ENCODE data around the gene KDM8.

Gene KDM8

GRCh38 chr16:27203507-27204311, at the start of gene KDM8:
Gene KDM8 (plus strand): TSS chr16:27203526. CDS start chr16:27210124, 6,598 bp downstream.
- peak; percentile 98 for DNase-seq

DNA sequence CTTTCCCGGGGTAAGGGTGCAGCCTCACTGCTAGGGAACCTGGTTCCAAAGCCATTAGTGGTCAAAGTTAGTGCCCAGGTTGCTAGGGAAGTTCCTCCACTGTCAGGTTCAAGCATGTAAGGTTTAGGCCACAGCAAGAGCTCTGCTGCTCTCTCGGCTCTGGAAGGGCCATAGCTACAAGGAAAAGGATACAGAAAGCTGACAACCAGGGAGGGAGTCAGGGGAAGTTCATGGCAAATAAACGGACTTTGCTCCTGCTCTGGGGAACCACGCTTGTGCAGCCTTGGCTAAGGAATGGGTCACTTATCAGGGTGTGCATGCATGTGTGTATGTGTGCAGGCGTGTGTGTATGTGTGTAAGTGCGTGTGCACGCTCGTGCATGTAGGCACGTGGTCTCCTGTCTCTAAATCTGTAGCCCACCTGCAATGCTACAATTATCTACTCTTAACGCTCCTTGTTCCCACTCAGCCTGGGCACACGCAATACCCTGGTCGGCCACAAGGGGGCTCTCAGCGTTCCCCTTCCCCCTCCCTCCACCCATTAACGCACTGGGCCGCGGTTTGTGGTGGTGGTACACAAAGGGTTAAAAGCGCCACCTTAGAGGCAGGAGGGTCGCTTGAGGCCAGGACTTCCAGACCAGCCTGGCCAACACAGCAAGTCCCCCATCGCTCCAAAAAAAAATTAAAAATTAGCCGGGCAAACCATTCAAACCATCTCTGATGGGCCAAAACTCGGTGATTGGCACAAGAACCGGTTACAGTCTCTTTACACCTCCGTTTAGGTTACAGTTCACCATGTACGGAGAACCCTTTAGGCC, 48.4 kb upstream of the KDM8 start:
- DNase-seq = peak; percentile 81

GRCh38 chr16:27156579-27156978, 46.7 kb upstream of the KDM8 start:
- no peak for DNase-seq

DNA sequence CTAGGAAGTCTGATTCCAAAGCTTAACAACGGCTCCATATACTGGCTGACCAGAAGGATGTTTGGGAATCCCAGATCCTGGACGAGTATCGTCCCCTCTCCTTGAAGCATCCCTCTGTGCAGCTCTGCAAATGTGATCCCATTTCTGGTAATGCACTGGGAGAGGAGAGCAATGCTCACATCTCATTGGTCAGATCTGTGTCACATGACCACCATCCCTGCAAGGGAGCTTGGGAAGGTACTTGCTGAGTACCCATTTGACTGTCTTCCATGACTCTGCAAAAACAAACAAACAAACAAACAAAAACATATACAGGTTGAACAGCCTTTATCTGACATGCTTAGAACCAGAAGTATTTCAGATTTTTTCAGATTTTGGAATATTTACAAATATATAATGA, 41.9 kb upstream of the KDM8 start:
- DNase-seq = no peak

DNA sequence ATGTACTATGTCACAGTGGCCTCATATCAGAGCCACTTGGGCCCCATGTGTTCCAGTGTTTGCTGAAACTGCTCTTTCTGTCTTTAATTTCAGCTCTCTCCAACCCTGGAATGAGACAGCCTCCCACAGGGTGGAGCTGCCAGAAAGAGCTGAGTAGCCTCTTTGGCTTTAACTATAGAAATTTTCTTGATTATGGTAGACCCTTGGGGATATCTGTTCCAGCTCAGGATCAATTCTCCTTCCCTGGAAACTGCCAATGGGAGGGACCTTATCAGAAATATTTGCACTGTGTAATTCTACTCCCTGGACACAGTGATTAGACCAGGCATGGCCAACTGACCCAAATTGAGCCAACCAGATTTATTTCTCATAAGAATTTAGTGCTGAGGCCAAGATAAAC, 39.0 kb upstream of the KDM8 start:
- DNase-seq = no peak

DNA sequence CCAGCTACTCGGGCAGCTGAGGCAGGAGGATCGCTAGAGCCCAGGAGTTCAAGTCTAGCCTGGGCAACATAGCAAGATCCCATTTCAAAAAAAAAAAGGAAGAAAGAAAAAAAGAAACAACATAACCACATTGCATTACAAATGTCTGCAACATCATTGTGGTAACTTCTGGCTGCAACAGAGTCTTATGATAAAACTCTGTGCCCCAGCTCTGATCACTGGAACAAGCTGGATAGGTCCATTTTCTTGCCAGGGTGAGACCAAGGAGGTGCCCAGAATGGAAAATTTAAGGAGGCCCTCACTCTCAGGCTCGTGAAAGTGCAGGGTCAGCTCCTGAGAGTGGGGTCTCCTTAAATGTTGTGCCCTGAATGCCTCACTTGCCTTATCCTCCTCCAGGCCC, 37.8 kb upstream of the KDM8 start:
- no peak for DNase-seq

- DNase-seq = no peak
Observed at GRCh38 chr16:27168790-27169189, 34.5 kb upstream of the KDM8 start.

GRCh38 chr16:27169511-27170071, 33.7 kb upstream of the KDM8 start:
- DNase-seq = peak; percentile 74

- DNase-seq = no peak
Observed at GRCh38 chr16:27171584-27171983, 31.7 kb upstream of the KDM8 start.

- DNase-seq = peak; percentile 63
Observed at GRCh38 chr16:27174007-27174406, 29.3 kb upstream of the KDM8 start.

DNA sequence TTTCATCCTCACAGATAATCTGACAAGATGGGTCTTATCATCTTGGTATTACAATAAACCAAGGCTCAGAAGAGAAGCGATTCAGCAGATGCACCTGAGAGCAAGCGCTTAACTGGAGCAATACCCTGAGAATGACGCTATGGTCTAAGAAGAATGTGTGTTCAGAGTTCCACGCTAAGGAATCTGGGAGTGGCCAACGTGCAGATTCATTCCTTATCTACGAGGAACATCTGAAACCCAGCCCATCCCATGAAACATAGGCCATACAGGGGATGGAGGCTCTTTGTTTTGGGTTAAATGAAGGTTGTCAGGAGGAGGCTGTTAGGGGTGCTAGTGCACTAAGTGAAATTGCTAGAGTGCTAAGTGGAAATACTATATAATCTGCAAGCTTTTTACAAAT, 28.5 kb upstream of the KDM8 start:
- no peak for DNase-seq

DNA sequence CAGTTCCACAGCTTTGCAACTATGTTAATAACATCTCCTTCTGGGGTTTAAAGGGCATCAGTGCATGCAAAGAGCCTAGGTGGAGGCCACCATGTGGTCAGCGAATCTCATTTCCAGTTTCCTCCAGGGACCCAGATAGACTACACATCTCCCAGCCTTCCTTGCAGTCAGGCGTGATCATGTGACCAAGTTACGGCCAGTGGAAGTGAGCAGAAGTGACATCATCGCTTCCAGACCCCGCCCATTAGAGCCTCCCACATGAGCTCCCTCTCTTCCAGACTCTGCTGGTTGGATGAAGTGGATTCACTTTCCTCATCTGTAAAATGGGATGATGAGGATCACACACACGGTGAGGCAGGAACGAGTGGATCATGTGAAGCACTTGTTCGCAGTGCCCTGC, 27.4 kb upstream of the KDM8 start:
- DNase-seq = no peak

DNA sequence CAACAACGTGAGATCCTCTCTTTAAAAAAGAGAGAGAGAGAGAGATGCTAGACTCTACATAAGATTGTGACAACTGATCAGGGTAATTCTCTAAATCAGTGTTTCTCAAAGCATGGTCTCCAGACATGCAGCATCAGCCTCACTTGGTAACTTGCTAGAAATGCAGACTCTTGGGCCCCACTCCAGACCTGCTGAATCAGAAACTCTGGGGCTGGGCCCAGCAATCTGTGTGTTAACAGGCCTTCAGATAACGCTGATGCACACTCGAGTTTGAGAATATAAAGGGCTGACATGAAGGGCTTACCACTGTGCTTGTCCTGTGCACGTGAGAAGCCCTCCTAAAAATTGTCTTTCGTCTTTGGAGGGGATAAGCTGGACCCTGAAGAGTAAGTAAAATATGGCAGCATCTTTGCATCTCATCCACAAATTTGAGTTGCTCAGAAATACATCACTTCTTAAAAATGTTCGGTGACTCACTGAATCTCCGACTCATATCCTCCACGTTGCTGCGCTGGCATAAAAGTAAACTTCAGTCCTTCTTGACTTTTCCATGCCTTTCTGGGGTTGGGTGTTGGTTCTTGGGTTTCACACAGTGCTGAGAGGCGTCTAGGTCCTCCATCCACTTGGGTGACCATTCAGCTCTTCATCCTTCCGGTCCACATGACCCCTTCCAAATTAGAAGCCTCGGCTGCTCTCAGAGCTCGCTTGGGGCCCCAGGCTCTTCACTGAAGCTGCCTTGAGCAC, 26.1 kb upstream of the KDM8 start:
- no peak for DNase-seq

DNA sequence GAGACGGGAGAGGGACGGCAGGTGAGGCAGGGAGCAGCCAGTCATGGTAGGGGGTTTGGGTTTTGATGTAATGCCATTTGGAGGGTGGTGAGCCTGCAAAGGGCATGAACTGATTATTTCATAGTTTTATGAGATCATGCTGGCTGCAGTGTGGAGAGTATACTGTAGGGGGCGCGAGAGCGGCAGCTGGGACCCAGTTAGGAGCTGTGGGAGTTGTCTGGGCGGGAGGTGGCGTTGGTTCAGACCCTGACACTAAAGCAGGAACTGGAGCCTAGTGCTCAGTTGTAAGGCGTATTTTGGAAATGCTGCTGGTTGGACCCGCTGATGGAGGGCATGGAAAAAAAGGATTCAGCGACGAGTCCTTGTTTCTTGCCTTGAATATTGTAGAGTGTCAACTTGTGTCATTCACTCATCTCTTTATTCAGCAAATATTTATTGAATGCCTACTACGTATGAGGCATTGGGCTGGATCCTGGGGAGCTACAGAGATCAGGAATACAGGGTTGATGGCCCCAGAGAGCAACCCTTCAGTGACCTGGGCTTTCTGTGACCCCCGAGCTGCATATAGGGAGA, 23.7 kb upstream of the KDM8 start:
- peak; percentile 89 for DNase-seq

GRCh38 chr16:27181019-27181790, 22.1 kb upstream of the KDM8 start:
- no peak for DNase-seq

GRCh38 chr16:27182906-27183405, 20.4 kb upstream of the KDM8 start:
- DNase-seq = no peak

GRCh38 chr16:27185776-27186130, 17.6 kb upstream of the KDM8 start:
- no peak for DNase-seq

- no peak for DNase-seq
Observed at GRCh38 chr16:27188633-27189032, 14.7 kb upstream of the KDM8 start.

DNA sequence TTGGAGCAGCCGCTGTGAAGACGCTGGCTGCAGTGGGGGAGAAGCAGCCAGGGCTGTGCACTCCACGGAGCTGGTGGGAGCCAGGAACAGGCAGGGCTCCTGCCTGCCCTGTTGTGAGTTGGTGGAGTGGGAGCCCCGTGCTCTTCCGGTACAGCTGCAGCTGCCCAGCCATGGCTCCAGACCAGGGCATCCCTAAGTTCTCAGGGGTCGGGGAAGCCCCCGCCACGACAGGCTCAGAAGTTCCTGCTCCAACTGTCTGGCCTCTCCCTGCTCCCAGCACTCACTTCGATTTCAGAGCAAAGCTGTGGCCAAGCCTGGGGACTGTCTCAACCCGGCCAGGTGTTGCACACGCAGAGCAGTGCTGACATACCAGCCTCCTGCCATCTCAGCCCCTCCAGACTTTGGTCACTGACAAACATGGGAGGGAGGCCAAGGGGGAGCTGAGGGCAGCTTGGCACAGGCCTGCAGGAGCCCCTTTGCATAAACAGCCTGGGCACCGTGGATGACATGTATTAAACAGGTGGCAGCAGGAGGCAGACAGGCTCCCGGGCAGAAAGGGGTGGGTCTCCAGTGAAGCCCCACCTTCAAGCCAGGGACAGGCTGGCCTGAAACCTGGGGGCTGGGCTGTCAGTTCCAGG, 13.9 kb upstream of the KDM8 start:
- no peak for DNase-seq

DNA sequence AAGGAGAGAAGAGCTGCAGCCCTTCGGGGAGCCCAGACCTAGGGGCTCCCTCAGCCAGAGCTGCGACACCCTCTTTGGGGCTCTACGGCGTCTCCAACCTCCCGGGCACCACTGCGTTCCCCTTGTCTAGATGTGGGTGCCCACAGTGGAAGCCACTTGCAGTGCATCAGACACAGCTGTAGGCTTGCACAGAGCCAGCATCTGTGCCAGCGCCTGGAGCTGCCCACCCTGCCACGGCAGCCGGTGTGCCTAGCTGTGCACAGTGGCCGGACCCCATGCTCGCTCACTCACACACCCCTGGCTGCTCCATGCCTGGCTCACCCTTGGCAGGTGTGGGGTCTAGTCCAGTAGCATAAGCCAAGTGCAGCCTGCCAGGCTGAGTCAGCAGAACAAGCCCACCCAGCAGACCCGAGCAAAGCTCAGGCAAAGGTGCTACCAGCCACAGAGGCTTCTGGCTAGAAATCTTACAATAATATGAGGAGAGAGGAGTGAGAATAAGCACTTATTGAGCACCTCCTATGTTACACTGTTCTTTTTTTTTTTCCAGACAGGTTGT, 12.9 kb upstream of the KDM8 start:
- no peak for DNase-seq

DNA sequence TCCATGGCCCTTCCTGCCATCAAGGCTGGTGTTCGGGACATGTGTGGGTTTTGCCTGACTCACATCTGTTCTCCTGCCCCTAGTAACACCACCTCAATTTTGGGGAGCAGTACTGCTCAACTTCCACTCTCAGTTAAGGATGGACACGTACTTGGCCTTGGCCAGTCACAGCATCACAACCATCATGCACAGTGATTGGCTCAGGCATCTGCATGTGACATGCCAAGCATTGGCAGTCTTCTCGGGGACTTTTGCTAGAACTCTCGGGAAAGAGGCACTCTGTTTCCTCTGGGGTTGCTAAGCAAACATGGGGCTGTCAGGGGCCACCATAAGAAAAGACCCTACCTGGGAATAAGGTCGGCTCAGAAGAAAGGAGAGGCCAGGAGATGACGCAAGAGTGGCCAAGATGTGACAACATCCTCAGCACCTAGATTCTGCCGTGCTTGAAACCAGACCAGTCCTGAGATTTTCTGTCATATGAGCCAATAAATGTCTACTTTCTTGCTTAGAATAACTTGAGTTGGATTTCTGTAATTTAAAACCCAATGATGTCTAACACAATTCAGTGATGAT, 11.9 kb upstream of the KDM8 start:
- no peak for DNase-seq

All from activated T-cell treated with anti-CD3 and anti-CD28 coated beads, Interleukin-2, amount 50 U/mL, for 1 hour (primary cell).